Mucosa of descending colon (tissue), 3 donors: ENCODE measurements around the gene SPATS2L. TPM values are rescaled to one million over a fixed set of nuclear protein-coding genes. Genes with fewer than 3 reads are reported as not detected.
A peak's percentile ranks its signal among the peaks of the same experiment; 100 is the strongest.

Source experiments
- ATAC-seq: fragments of 200-7000 bp; cut with Tn5 transposase; one replicate; pipeline ENCODE4 v1.9.1; 2020; ENCODE audit warnings: mild to moderate bottlenecking, moderate library complexity
- DNase-seq, 3 donors: peaks; one replicate each; pipeline ENCODE4 v3.0.0-alpha.2; 2020
- H3K36me3 ChIP-seq: fragments of 200-600 bp; one replicate; pipeline ENCODE4 v1.8.0; 2021; ENCODE audit warnings: low read depth, mild to moderate bottlenecking
- H3K4me1 ChIP-seq: fragments of 200-600 bp; one replicate; pipeline ENCODE4 v1.8.0; 2021; ENCODE audit warnings: low read depth, mild to moderate bottlenecking
- H3K4me3 ChIP-seq: fragments of 200-600 bp; one replicate; pipeline ENCODE4 v1.8.0; 2021; ENCODE audit warnings: mild to moderate bottlenecking
- H3K9me3 ChIP-seq: fragments of 200-600 bp; one replicate; pipeline ENCODE4 v1.8.0; 2021; ENCODE audit warnings: mild to moderate bottlenecking
- CTCF ChIP-seq: fragments of 200-600 bp; IDR thresholded peaks from one replicate; pipeline ENCODE4 v1.8.0; 2022; ENCODE audit warnings: antibody characterized with exemption, mild to moderate bottlenecking
- intact Hi-C, 2 donors: fragments of 100-400 bp; cut with DNase I in 1 of 2; cut with micrococcal nuclease in 1 of 2; formaldehyde crosslinking; loops; one replicate each; pipeline versions ENCODE4 v1.11.0 to v1.11.1; 2022; cut with DNase I, micrococcal nuclease
- total RNA-seq, 3 donors: library from RNA; stranded (reverse); fragmentation: NEBNext Ultra II Directional in 2 of 3; extraction: Animal tissue kit (Norgen Biotek cat#: 25700) in 2 of 3; gene quantifications; one replicate each; pipeline versions ENCODE4 v1.2.1 to v1.2.4, GENCODE V29; 2021 to 2023
- donor health status: DM: no; HTN: no; CAD: no; lungs with moderate emphysema.
- donor health status: DM: no; HTN: no; CAD: no.
- donor health status: DM: no; HTN: yes; CAD: no.

The SPATS2L gene
- total RNA-seq, 3 donors from 2014 or later, result 160 to 238 (median 232) TPM

GRCh38 chr2:200463452-200463851 lies 157.0 kb downstream of the SPATS2L start:
- TF ChIP-seq CTCF, result no peak
- Histone ChIP-seq H3K9me3 (no peaks in the 10 kb centered on the region), H3K4me3 (no peak overlapping the region), H3K36me3 (no peaks in the 10 kb centered on the region), H3K4me1 (no peaks in the 10 kb centered on the region)
- ATAC-seq (no peak), DNase-seq (no peak)
- intact Hi-C loops, result no loop called here

- no peaks in the 10 kb centered on the region for H3K4me1 ChIP-seq
- H3K4me3 ChIP-seq, result no peak overlapping the region
- no peak for TF ChIP-seq CTCF
- no peaks in the 10 kb centered on the region for H3K9me3 ChIP-seq
- no peaks in the 10 kb centered on the region for H3K36me3 ChIP-seq
- intact Hi-C loops, result no loop called here
- peak; percentile 51 for ATAC-seq
- no peak for DNase-seq
Measured at GRCh38 chr2:200466425-200467418, 160.2 kb downstream of the SPATS2L start.

- intact Hi-C loops, result no loop called here
- no peak overlapping the region for H3K4me3 ChIP-seq
- no peak for TF ChIP-seq CTCF
- H3K9me3 ChIP-seq, result no peaks in the 10 kb centered on the region
- H3K4me1 ChIP-seq, result no peaks in the 10 kb centered on the region
- DNase-seq (peak in 1 of 3 donors; percentile 28), ATAC-seq (peak; percentile 81)
- no peaks in the 10 kb centered on the region for H3K36me3 ChIP-seq
Measured at GRCh38 chr2:200467806-200468681, 161.6 kb downstream of the SPATS2L start.

- ATAC-seq (no peak), DNase-seq (no peak)
- TF ChIP-seq CTCF, result no peak
- intact Hi-C loops, result loop anchor here (5.0 to 10.0 kb wide), 2 partner anchors 165 to 487 kb away; partner anchors contain the start of gene SPATS2L (in 1 of the 2)
- H3K9me3 ChIP-seq, result no peaks in the 10 kb centered on the region
- no peaks in the 10 kb centered on the region for H3K4me1 ChIP-seq
- H3K36me3 ChIP-seq, result no peaks in the 10 kb centered on the region
- no peak overlapping the region for H3K4me3 ChIP-seq
Measured at GRCh38 chr2:200469708-200470211, 163.3 kb downstream of the SPATS2L start.

GRCh38 chr2:200470230-200470629 lies 163.7 kb downstream of the SPATS2L start:
- no peaks in the 10 kb centered on the region for H3K4me1 ChIP-seq
- no peak for TF ChIP-seq CTCF
- H3K9me3 ChIP-seq, result no peaks in the 10 kb centered on the region
- intact Hi-C loops, result loop anchor here (5.0 to 10.0 kb wide), 2 partner anchors 165 to 488 kb away; partner anchors contain the start of gene SPATS2L (in 1 of the 2)
- H3K4me3 ChIP-seq, result no peak overlapping the region
- no peaks in the 10 kb centered on the region for H3K36me3 ChIP-seq
- no peak for ATAC-seq
- no peak for DNase-seq
